Right lobe of liver (tissue), 4 donors: ENCODE data around the gene HPS4.

Source experiments
- CTCF ChIP-seq, 4 donors: fragments of 200-600 bp in 3 of 4; fragments of 450-650 bp in 1 of 4; IDR thresholded peaks; one replicate each; pipeline versions ENCODE4 v1.5.1 to v1.8.0; 2016 to 2022; ENCODE audit warnings: antibody characterized with exemption in 4 of 4, mild to moderate bottlenecking in 2 of 4
- POLR2A ChIP-seq: fragments of 450-650 bp; IDR thresholded peaks from one replicate; pipeline ENCODE4 v1.6.1; 2017; ENCODE audit warnings: antibody characterized with exemption, mild to moderate bottlenecking
- donor health status: DM: no; HTN: no; CAD: no.
- donor health status: DM: no; HTN: no; CAD: no.
- donor health status: DM: no; HTN: yes; CAD: no.

GRCh38 chr22:26481694-26482093 is 1.9 kb downstream of the HPS4 start:
- no peak for TF ChIP-seq POLR2A
- no peak for TF ChIP-seq CTCF (IDR thresholded peaks at IDR 0.05)
